Measurements from ENCODE around the gene KIAA0232. TPM values are rescaled to one million over a fixed set of nuclear protein-coding genes. Genes with fewer than 3 reads are reported as not detected.

The KIAA0232 gene
- total and polyA plus RNA-seq, 10 of the 15 experiments (the other 5 are each of a cell fraction or from before 2014, with no cell fraction given) = 2.8 to 15.1 (median 10.8) TPM

- in situ Hi-C loops (cut with MboI) (no loop called here), intact Hi-C loops (cut with micrococcal nuclease; ENCODE audit: unreplicated experiment) (no loop called here)
- Histone ChIP-seq H3K9me3 (replicated peaks; ENCODE audit: control insufficient read depth, insufficient read depth, low read length) (peaks cover 10% of the 10 kb centered on the region; the same call in 2 of the 3 replicates), H3K9ac (ENCODE audit: control insufficient read depth, insufficient read depth, low read length) (no peak overlapping the region), H3K4me2 (ENCODE audit: control insufficient read depth, insufficient read depth) (no peak overlapping the region), H3K27ac (ENCODE audit: control insufficient read depth, insufficient read depth) (no peak overlapping the region), H3K27me3 (replicated peaks in 1 of 2; ENCODE audit: control insufficient read depth in 2 of 2, insufficient read depth in 2 of 2, low read length in 1 of 2) (no peaks in the 10 kb centered on the region), H3K4me1 (ENCODE audit: control insufficient read depth, insufficient read depth, low read length) (peaks cover 18% of the 10 kb centered on the region), H2AFZ (ENCODE audit: control insufficient read depth, low read depth, low read length) (no peak overlapping the region), H3K4me3 (no peak overlapping the region), H3K36me3 (ENCODE audit: control insufficient read depth in 2 of 2, insufficient read depth in 2 of 2, low read length in 1 of 2) (peaks cover 5 to 12% of the 10 kb centered on the region in 2 experiments; a peak in 3 of 4 replicates), H4K20me1 (ENCODE audit: control insufficient read depth, insufficient read depth) (no peaks in the 10 kb centered on the region), H3K79me2 (ENCODE audit: control insufficient read depth, insufficient read depth, low read length) (no peaks in the 10 kb centered on the region)
- SMC1A ChIA-PET (ENCODE audit: uncharacterized antibody, unreplicated experiment) = interaction anchor here (0.6 to 2.9 kb wide), 7 partner anchors 13 to 194 kb away, joined by 3 to 11 read pairs (median 3); no protein-coding TSS in a partner anchor
- WGBS (ENCODE audit: insufficient coverage, insufficient replicate concordance, low lambda C conversion rate, missing lambda C conversion rate) = 96% methylated on average over 4 of the region's 5 CpGs
- CTCF ChIA-PET = interaction anchor here (2.2 kb wide), 1 partner anchor 23 kb away, joined by 9 read pairs; no protein-coding TSS in a partner anchor
- TF ChIP-seq TCF12 (IDR thresholded peaks at IDR 0.05; ENCODE audit: low read depth, low read length) = no peak
- TF ChIP-seq BMI1 (IDR thresholded peaks at IDR 0.05; ENCODE audit: borderline replicate concordance) = no peak
- RAD21 ChIA-PET (ENCODE audit: unreplicated experiment) = interaction anchor here (1.0 to 1.1 kb wide), 2 partner anchors 12 to 68 kb away, joined by 3 read pairs; no protein-coding TSS in a partner anchor
- DNase-seq (ENCODE audit: low read depth, low spot score) (no peak), ATAC-seq (no peak), FAIRE-seq (no peak)
- POLR2A ChIA-PET = interaction anchor here (0.5 to 1.5 kb wide), 2 partner anchors 71 to 108 kb away, joined by 3 read pairs; no protein-coding TSS in a partner anchor
- BruUV-seq (replicated peaks) = no TSS peak
Measured at GRCh38 chr4:6851431-6851830, 68.9 kb downstream of the KIAA0232 start.

- CTCF ChIA-PET = interaction anchor here (2.2 kb wide), 1 partner anchor 22 kb away, joined by 9 read pairs; no protein-coding TSS in a partner anchor
- Histone ChIP-seq H3K79me2 (ENCODE audit: control insufficient read depth, insufficient read depth, low read length) (no peaks in the 10 kb centered on the region), H3K27me3 (replicated peaks in 1 of 2; ENCODE audit: control insufficient read depth in 2 of 2, insufficient read depth in 2 of 2, low read length in 1 of 2) (no peaks in the 10 kb centered on the region), H3K36me3 (ENCODE audit: control insufficient read depth in 2 of 2, insufficient read depth in 2 of 2, low read length in 1 of 2) (peaks cover 5 to 12% of the 10 kb centered on the region in 2 experiments; a peak in 3 of 4 replicates), H3K9ac (ENCODE audit: control insufficient read depth, insufficient read depth, low read length) (no peak overlapping the region), H3K27ac (ENCODE audit: control insufficient read depth, insufficient read depth) (no peak overlapping the region), H3K4me2 (ENCODE audit: control insufficient read depth, insufficient read depth) (no peak overlapping the region), H4K20me1 (ENCODE audit: control insufficient read depth, insufficient read depth) (no peaks in the 10 kb centered on the region), H3K4me3 (no peak overlapping the region), H2AFZ (ENCODE audit: control insufficient read depth, low read depth, low read length) (no peak overlapping the region), H3K4me1 (ENCODE audit: control insufficient read depth, insufficient read depth, low read length) (peaks cover 18% of the 10 kb centered on the region), H3K9me3 (replicated peaks; ENCODE audit: control insufficient read depth, insufficient read depth, low read length) (peaks cover 10% of the 10 kb centered on the region; the same call in 2 of the 3 replicates)
- no TSS peak for BruUV-seq (replicated peaks)
- RAD21 ChIA-PET (ENCODE audit: unreplicated experiment) = interaction anchor here (1.0 to 1.1 kb wide), 2 partner anchors 11 to 68 kb away, joined by 3 read pairs; no protein-coding TSS in a partner anchor
- DNase-seq (ENCODE audit: low read depth, low spot score) (no peak), ATAC-seq (no peak), FAIRE-seq (no peak)
- POLR2A ChIA-PET = interaction anchor here (0.5 to 1.5 kb wide), 3 partner anchors 21 to 107 kb away, joined by 3 read pairs; no protein-coding TSS in a partner anchor
- in situ Hi-C loops (cut with MboI) = no loop called here
- SMC1A ChIA-PET (ENCODE audit: uncharacterized antibody, unreplicated experiment) = interaction anchor here (0.6 to 2.9 kb wide), 8 partner anchors 14 to 193 kb away, joined by 3 to 11 read pairs (median 3); no protein-coding TSS in a partner anchor
- 98% methylated on average over 2 of the region's 2 CpGs for whole genome bisulfite sequencing (ENCODE audit: insufficient coverage, insufficient replicate concordance, low lambda C conversion rate, missing lambda C conversion rate)
- intact Hi-C loops (cut with micrococcal nuclease; ENCODE audit: unreplicated experiment) = no loop called here
- TF ChIP-seq RBBP5 (conservative IDR thresholded peaks at IDR 0.05) (no peak), ZNF622 (IDR thresholded peaks at IDR 0.05) (no peak), HDAC6 (IDR thresholded peaks at IDR 0.05; ENCODE audit: unreplicated experiment) (no peak), REST (IDR thresholded peaks at IDR 0.05; ENCODE audit: low read depth, low read length) (no peak), TBL1XR1 (IDR thresholded peaks at IDR 0.05; ENCODE audit: low read depth, low read length) (no peak), POLR2A (IDR thresholded peaks at IDR 0.05; ENCODE audit: low read depth, low read length) (no peak), HDAC2 (IDR thresholded peaks at IDR 0.05) (no peak), MTA3 (IDR thresholded peaks at IDR 0.05; ENCODE audit: borderline replicate concordance, low read length) (no peak), PAX8 (IDR thresholded peaks at IDR 0.05) (no peak), SIX5 (IDR thresholded peaks at IDR 0.05; ENCODE audit: low read depth, low read length, severe bottlenecking) (no peak), BCL11A (IDR thresholded peaks at IDR 0.05; ENCODE audit: low read depth, low read length) (no peak), FOXK2 (IDR thresholded peaks at IDR 0.05) (no peak), POLR2AphosphoS2 (IDR thresholded peaks at IDR 0.05; ENCODE audit: low read depth, low read length) (no peak), IKZF1 (conservative IDR thresholded peaks at IDR 0.05) (no peak), SRF (IDR thresholded peaks at IDR 0.05; ENCODE audit: low read depth in 2 of 2, low read length in 2 of 2) (no peak)
Measured at GRCh38 chr4:6851962-6852361, 69.4 kb downstream of the KIAA0232 start.

Measured in GM12878 (cell line).